ENCODE data around the gene ZNF785.
"Not testable (repeated sequence)": the region's sequence is repeated elsewhere in the genome, so short reads cannot be mapped to it uniquely, and the experiment has no call there.

- TF ChIP-seq HDAC6 (IDR thresholded peaks at IDR 0.05; ENCODE audit: low read depth, low read length); ZNF619 (CRISPR knock-in tag; IDR thresholded peaks at IDR 0.05); EP300 (IDR thresholded peaks at IDR 0.05; ENCODE audit: low read depth in 2 of 2, low read length in 2 of 2); EP300 (CRISPR knock-in tag; IDR thresholded peaks at IDR 0.05; ENCODE audit: borderline replicate concordance); RBAK (CRISPR knock-in tag; IDR thresholded peaks at IDR 0.05); CTCF (CRISPR knock-in tag; IDR thresholded peaks at IDR 0.05); DMAP1 (CRISPR knock-in tag; IDR thresholded peaks at IDR 0.05); ZNF550 (CRISPR knock-in tag; IDR thresholded peaks at IDR 0.05; ENCODE audit: borderline replicate concordance); SP1 (IDR thresholded peaks at IDR 0.05); SP1 (CRISPR knock-in tag; IDR thresholded peaks at IDR 0.05); ZNF318 (CRISPR knock-in tag; IDR thresholded peaks at IDR 0.05): not testable (repeated sequence)
- TF ChIP-seq, protein P1, sequence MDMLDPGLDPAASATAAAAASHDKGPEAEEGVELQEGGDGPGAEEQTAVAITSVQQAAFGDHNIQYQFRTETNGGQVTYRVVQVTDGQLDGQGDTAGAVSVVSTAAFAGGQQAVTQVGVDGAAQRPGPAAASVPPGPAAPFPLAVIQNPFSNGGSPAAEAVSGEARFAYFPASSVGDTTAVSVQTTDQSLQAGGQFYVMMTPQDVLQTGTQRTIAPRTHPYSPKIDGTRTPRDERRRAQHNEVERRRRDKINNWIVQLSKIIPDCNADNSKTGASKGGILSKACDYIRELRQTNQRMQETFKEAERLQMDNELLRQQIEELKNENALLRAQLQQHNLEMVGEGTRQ (IDR thresholded peaks at IDR 0.05; ENCODE audit: low read depth, low read length): not testable (repeated sequence)
- TF ChIP-seq, protein P1 (CRISPR knock-in tag; IDR thresholded peaks at IDR 0.05; ENCODE audit: borderline replicate concordance): not testable (repeated sequence)
- TF ChIP-seq, protein P2, sequence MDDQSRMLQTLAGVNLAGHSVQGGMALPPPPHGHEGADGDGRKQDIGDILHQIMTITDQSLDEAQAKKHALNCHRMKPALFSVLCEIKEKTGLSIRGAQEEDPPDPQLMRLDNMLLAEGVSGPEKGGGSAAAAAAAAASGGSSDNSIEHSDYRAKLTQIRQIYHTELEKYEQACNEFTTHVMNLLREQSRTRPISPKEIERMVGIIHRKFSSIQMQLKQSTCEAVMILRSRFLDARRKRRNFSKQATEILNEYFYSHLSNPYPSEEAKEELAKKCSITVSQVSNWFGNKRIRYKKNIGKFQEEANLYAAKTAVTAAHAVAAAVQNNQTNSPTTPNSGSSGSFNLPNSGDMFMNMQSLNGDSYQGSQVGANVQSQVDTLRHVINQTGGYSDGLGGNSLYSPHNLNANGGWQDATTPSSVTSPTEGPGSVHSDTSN (CRISPR knock-in tag; IDR thresholded peaks at IDR 0.05; ENCODE audit: borderline replicate concordance): not testable (repeated sequence)
- TF ChIP-seq, protein P3, sequence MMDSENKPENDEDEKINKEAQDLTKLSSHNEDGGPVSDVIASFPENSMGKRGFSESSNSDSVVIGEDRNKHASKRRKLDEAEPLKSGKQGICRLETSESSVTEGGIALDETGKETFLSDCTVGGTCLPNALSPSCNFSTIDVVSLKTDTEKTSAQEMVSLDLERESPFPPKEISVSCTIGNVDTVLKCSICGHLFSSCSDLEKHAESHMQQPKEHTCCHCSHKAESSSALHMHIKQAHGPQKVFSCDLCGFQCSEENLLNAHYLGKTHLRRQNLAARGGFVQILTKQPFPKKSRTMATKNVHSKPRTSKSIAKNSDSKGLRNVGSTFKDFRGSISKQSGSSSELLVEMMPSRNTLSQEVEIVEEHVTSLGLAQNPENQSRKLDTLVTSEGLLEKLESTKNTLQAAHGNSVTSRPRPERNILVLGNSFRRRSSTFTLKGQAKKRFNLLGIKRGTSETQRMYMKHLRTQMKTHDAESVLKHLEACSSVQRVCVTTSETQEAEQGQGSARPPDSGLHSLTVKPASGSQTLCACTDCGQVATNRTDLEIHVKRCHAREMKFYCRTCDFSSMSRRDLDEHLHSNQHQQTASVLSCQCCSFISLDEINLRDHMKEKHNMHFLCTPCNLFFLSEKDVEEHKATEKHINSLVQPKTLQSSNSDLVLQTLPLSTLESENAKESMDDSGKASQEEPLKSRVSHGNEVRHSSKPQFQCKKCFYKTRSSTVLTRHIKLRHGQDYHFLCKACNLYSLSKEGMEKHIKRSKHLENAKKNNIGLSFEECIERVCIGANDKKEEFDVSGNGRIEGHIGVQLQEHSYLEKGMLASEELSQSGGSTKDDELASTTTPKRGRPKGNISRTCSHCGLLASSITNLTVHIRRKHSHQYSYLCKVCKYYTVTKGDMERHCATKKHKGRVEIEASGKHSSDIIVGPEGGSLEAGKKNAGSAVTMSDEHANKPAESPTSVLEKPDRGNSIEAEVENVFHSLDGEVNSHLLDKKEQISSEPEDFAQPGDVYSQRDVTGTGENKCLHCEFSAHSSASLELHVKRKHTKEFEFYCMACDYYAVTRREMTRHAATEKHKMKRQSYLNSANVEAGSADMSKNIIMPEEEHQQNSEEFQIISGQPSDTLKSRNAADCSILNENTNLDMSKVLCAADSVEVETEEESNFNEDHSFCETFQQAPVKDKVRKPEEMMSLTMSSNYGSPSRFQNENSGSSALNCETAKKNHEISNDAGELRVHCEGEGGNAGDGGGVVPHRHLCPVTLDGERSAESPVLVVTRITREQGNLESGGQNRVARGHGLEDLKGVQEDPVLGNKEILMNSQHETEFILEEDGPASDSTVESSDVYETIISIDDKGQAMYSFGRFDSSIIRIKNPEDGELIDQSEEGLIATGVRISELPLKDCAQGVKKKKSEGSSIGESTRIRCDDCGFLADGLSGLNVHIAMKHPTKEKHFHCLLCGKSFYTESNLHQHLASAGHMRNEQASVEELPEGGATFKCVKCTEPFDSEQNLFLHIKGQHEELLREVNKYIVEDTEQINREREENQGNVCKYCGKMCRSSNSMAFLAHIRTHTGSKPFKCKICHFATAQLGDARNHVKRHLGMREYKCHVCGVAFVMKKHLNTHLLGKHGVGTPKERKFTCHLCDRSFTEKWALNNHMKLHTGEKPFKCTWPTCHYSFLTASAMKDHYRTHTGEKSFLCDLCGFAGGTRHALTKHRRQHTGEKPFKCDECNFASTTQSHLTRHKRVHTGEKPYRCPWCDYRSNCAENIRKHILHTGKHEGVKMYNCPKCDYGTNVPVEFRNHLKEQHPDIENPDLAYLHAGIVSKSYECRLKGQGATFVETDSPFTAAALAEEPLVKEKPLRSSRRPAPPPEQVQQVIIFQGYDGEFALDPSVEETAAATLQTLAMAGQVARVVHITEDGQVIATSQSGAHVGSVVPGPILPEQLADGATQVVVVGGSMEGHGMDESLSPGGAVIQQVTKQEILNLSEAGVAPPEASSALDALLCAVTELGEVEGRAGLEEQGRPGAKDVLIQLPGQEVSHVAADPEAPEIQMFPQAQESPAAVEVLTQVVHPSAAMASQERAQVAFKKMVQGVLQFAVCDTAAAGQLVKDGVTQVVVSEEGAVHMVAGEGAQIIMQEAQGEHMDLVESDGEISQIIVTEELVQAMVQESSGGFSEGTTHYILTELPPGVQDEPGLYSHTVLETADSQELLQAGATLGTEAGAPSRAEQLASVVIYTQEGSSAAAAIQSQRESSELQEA (CRISPR knock-in tag; IDR thresholded peaks at IDR 0.05; ENCODE audit: not compliant biosample characterization): not testable (repeated sequence)
These were observed 4.1 kb upstream of the ZNF785 start for GRCh38 chr16:30589582-30589981.
